HCT116 (cell line): Measurements from ENCODE around the gene RNU6-9. TPM values are rescaled to one million over a fixed set of nuclear protein-coding genes. Genes with fewer than 3 reads are reported as not detected.

ENCODE experiments used
- ATAC-seq: fragments of 200-7000 bp; cut with Tn5 transposase; 2 replicates; pipeline ENCODE4 v1.9.1; 2020; ENCODE audit warnings: mild to moderate bottlenecking, moderate library complexity
- BruUV-seq: library from RNA; stranded (reverse); fragments of 400-500 nt; replicated peaks from 2 replicates; lab custom pipeline; 2021; lab: Mats Ljungman, UMichigan
- CTCF ChIA-PET: fragments of 300-600 bp; sonication (Branson Sonifier 250); formaldehyde crosslinking; loops from one replicate; lab custom pipeline; 2021; ENCODE audit warnings: antibody characterized with exemption; lab: Charles Lee
- POLR2A ChIA-PET: fragments of 300-600, 350-600 bp; sonication (Branson Sonifier 250); formaldehyde crosslinking; loops from one replicate; lab custom pipeline; 2021; ENCODE audit warnings: antibody characterized with exemption; lab: Charles Lee
- RAD21 ChIA-PET, 2 experiments: fragments of 300-600 bp; sonication (Branson Sonifier 250); formaldehyde crosslinking; loops; one replicate each; lab custom pipeline; 2023; ENCODE audit warnings: low total read pairs in 2 of 2; ENCODE audit not compliant: uncharacterized antibody in 2 of 2, unreplicated experiment in 2 of 2, low non-redundant PET in 1 of 2; lab: Charles Lee
- DNase-seq: peaks from one replicate; pipeline ENCODE4 v3.0.0-alpha.2; 2010; ENCODE audit warnings: low read depth, low spot score
- H2AFZ ChIP-seq: fragments of 200-600 bp; shearing (Covaris generic), sonication (generic); 2 replicates; pipeline ENCODE4 v1.6.1; 2017; ENCODE audit warnings: low read depth, mixed run types, mixed read lengths, antibody characterized with exemption, low read length; ENCODE audit not compliant: poor library complexity, severe bottlenecking
- H3K27ac ChIP-seq: 2 replicates; pipeline ENCODE4 v1.5.1; 2012; ENCODE audit warnings: low read depth, low read length
- H3K27me3 ChIP-seq: fragments of 200-600 bp; sonication (generic); 2 replicates; pipeline ENCODE4 v1.6.1; 2016; ENCODE audit warnings: mixed run types, low read length, mixed read lengths; ENCODE audit not compliant: insufficient read depth
- H3K36me3 ChIP-seq, 2 experiments: fragments of 200-500 bp in 1 of 2; fragments of 200-600 bp in 1 of 2; sonication (Bioruptor generic) in 1 of 2; sonication (generic) in 1 of 2; 2 replicates each; pipeline versions ENCODE4 v1.5.1 to v1.6.1; 2014 to 2016; ENCODE audit warnings: low read length in 2 of 2, inconsistent platforms in 1 of 2, mixed read lengths in 1 of 2, mixed run types in 1 of 2; ENCODE audit not compliant: insufficient read depth in 2 of 2, control insufficient read depth in 1 of 2
- H3K4me1 ChIP-seq, 2 experiments: fragments of 200-600 bp in 1 of 2; sonication (generic) in 1 of 2; 2 replicates each; pipeline versions ENCODE4 v1.5.1 to v1.6.1; 2012 to 2017; ENCODE audit warnings: low read length in 2 of 2, inconsistent platforms in 1 of 2, mild to moderate bottlenecking in 1 of 2, mixed read lengths in 1 of 2, mixed run types in 1 of 2, moderate library complexity in 1 of 2; ENCODE audit not compliant: insufficient read depth in 2 of 2, control insufficient read depth in 1 of 2
- H3K4me2 ChIP-seq: fragments of 200-600 bp; sonication (generic); 2 replicates; pipeline ENCODE4 v1.6.1; 2017; ENCODE audit warnings: mixed run types, low read length, mixed read lengths
- H3K4me3 ChIP-seq, 2 experiments: fragments of 200-600 bp in 1 of 2; sonication (generic) in 1 of 2; replicated peaks in 1 of 2; 2 replicates each; pipeline ENCODE4 v1.5.1; 2011 to 2016; ENCODE audit warnings: low read length in 2 of 2, control low read depth in 1 of 2, low read depth in 1 of 2, mild to moderate bottlenecking in 1 of 2, mixed read lengths in 1 of 2, mixed run types in 1 of 2
- H3K79me2 ChIP-seq: fragments of 200-600 bp; sonication (generic); 2 replicates; pipeline ENCODE4 v1.6.1; 2017; ENCODE audit warnings: mild to moderate bottlenecking, mixed run types, low read length, moderate library complexity, mixed read lengths; ENCODE audit not compliant: insufficient read depth
- H3K9ac ChIP-seq: fragments of 200-600 bp; sonication (generic); 2 replicates; pipeline ENCODE4 v1.6.1; 2016; ENCODE audit warnings: low read length, mixed read lengths
- H3K9me2 ChIP-seq: fragments of 200-600 bp; sonication (generic), shearing (Covaris generic); 2 replicates; pipeline ENCODE4 v1.6.1; 2017; ENCODE audit warnings: mixed run types, mild to moderate bottlenecking, moderate library complexity; ENCODE audit not compliant: insufficient read depth
- H3K9me3 ChIP-seq, 2 experiments: fragments of 200-500 bp in 1 of 2; fragments of 200-600 bp in 1 of 2; sonication (Bioruptor generic) in 1 of 2; sonication (generic) in 1 of 2; 2 replicates each; pipeline ENCODE4 v1.6.1; 2014 to 2017; ENCODE audit warnings: low read length in 2 of 2, mixed read lengths in 2 of 2, inconsistent platforms in 1 of 2, low read depth in 1 of 2, mild to moderate bottlenecking in 1 of 2, mixed run types in 1 of 2, moderate library complexity in 1 of 2; ENCODE audit not compliant: control insufficient read depth in 1 of 2, insufficient read depth in 1 of 2
- H4K20me1 ChIP-seq: fragments of 200-600 bp; sonication (generic), shearing (Covaris generic); 2 replicates; pipeline ENCODE4 v1.6.1; 2017; ENCODE audit warnings: mixed run types, mild to moderate bottlenecking, moderate library complexity; ENCODE audit not compliant: insufficient read depth
- CEBPB ChIP-seq: IDR thresholded peaks from 2 replicates; pipeline ENCODE4 v1.6.1; 2012; ENCODE audit warnings: low read depth
- EGR1 ChIP-seq: IDR thresholded peaks from 2 replicates; pipeline ENCODE4 v1.6.1; 2012; ENCODE audit warnings: low read depth
- ELF1 ChIP-seq: IDR thresholded peaks from 2 replicates; pipeline ENCODE4 v1.6.1; 2012; ENCODE audit warnings: low read depth, borderline replicate concordance
- EZH2 ChIP-seq: fragments of 200-600 bp; sonication (generic); IDR thresholded peaks from 2 replicates; pipeline ENCODE4 v1.6.1; 2017; ENCODE audit warnings: antibody characterized with exemption, mixed run types
- EZH2phosphoT487 ChIP-seq: fragments of 200-600 bp; IDR thresholded peaks from 2 replicates; pipeline ENCODE4 v1.6.1; 2018; ENCODE audit warnings: antibody characterized with exemption, borderline replicate concordance
- FOSL1 ChIP-seq: IDR thresholded peaks from 2 replicates; pipeline ENCODE4 v1.6.1; 2012; ENCODE audit warnings: low read depth
- POLR2A ChIP-seq: IDR thresholded peaks from 2 replicates; pipeline ENCODE4 v1.7.0; 2011; ENCODE audit warnings: borderline replicate concordance; ENCODE audit not compliant: insufficient read depth, insufficient read length; ENCODE audit errors: extremely low read depth
- RAD21 ChIP-seq: IDR thresholded peaks from 2 replicates; pipeline ENCODE4 v1.6.1; 2012; ENCODE audit warnings: low read depth, mild to moderate bottlenecking
- SIN3A ChIP-seq: IDR thresholded peaks from 2 replicates; pipeline ENCODE4 v1.6.1; 2012; ENCODE audit warnings: low read depth
- SP1 ChIP-seq: IDR thresholded peaks from 2 replicates; pipeline ENCODE4 v1.6.1; 2012; ENCODE audit warnings: low read depth
- SRF ChIP-seq: IDR thresholded peaks from 2 replicates; pipeline ENCODE4 v1.6.1; 2012; ENCODE audit warnings: low read depth
- TCF7L2 ChIP-seq: IDR thresholded peaks from 2 replicates; pipeline ENCODE4 v1.7.0; 2011; ENCODE audit warnings: borderline replicate concordance, inconsistent platforms; ENCODE audit not compliant: insufficient read depth, insufficient read length; ENCODE audit errors: extremely low read depth
- YY1 ChIP-seq: IDR thresholded peaks from 2 replicates; pipeline ENCODE4 v1.6.1; 2011; ENCODE audit warnings: low read length, low read depth, moderate library complexity, mild to moderate bottlenecking; ENCODE audit not compliant: insufficient replicate concordance; ENCODE audit errors: extremely low read depth
- ZNF274 ChIP-seq: fragments of 200-500 bp; sonication (Bioruptor generic); IDR thresholded peaks from 2 replicates; pipeline ENCODE4 v1.6.1; 2014; ENCODE audit warnings: mild to moderate bottlenecking, low read depth, low read length, inconsistent platforms
- intact Hi-C: fragments of 100-400 bp; cut with micrococcal nuclease; formaldehyde crosslinking; loops from 2 replicates; pipeline ENCODE4 v1.10.0; 2022
- total RNA-seq: library from RNA; stranded (reverse); gene quantifications from one replicate; pipeline ENCODE4 v1.2.1, GENCODE V29; 2021; ENCODE audit not compliant: unreplicated experiment
- TF ChIP-seq, protein P1 (sequence below), 3 experiments: fragments of 200-600 bp in 1 of 3; sonication (generic) in 1 of 3; IDR thresholded peaks in 2 of 3; conservative IDR thresholded peaks in 1 of 3; 2 replicates each; pipeline ENCODE4 v1.5.1; 2012 to 2017; ENCODE audit warnings: low read depth in 2 of 3, low read length in 2 of 3, antibody characterized with exemption in 1 of 3, borderline replicate concordance in 1 of 3, control low read depth in 1 of 3, mild to moderate bottlenecking in 1 of 3, mixed read lengths in 1 of 3, mixed run types in 1 of 3, moderate library complexity in 1 of 3; ENCODE audit not compliant: insufficient read depth in 1 of 3
- TF ChIP-seq, protein P2 (sequence below): IDR thresholded peaks from 2 replicates; pipeline ENCODE4 v1.6.1; 2012; ENCODE audit warnings: low read depth

The RNU6-9 gene
- total RNA-seq, 1 experiment from 2014 or later, result not detected

DNA sequence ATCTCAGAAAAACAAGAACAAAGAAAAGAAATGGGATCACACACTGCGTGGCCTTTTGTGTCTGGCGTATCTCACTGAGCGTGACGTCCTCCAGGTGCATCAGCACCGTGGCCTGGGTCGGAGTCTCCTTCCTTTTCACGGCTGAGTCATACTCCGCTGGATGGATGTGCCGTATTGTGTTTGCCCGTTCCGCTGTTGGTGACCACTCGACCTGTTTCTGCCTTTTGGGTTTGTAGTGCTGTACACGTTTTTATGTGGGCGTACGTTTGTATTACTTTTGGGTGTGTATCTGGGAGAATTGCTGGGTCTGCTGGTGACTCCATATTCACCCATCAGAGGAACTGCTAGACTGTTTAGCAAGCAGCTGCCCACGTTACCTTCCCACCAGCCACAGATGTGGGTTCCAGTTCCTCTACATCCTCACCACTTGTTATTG is 44.0 kb downstream of the RNU6-9 start:
- ChIA-PET CTCF (no interaction called here), RAD21 (no interaction called here), POLR2A (no interaction called here)
- no TSS peak for BruUV-seq
- Histone ChIP-seq H3K9me2 (no peaks in the 10 kb centered on the region), H3K4me3 (no peak overlapping the region), H3K9ac (no peak overlapping the region), H3K27ac (no peak overlapping the region), H3K4me1 (peaks cover 40 to 44% of the 10 kb centered on the region in 2 experiments), H3K36me3 (no peaks in the 10 kb centered on the region), H3K79me2 (peaks cover 11% of the 10 kb centered on the region; the same call in 1 of the 2 replicates), H3K9me3 (no peaks in the 10 kb centered on the region), H3K4me2 (no peak overlapping the region), H3K27me3 (no peaks in the 10 kb centered on the region), H4K20me1 (no peaks in the 10 kb centered on the region), H2AFZ (no peak overlapping the region)
- ATAC-seq (no peak), DNase-seq (no peak)
- intact Hi-C loops, result no loop called here
- TF ChIP-seq EZH2phosphoT487 (no peak), TCF7L2 (no peak), EGR1 (no peak), FOSL1 (no peak), RAD21 (no peak), EZH2 (no peak), SP1 (no peak), POLR2A (no peak), SIN3A (no peak), ZNF274 (no peak), SRF (no peak), YY1 (no peak), CEBPB (no peak), ELF1 (no peak)
- TF ChIP-seq, protein P1, sequence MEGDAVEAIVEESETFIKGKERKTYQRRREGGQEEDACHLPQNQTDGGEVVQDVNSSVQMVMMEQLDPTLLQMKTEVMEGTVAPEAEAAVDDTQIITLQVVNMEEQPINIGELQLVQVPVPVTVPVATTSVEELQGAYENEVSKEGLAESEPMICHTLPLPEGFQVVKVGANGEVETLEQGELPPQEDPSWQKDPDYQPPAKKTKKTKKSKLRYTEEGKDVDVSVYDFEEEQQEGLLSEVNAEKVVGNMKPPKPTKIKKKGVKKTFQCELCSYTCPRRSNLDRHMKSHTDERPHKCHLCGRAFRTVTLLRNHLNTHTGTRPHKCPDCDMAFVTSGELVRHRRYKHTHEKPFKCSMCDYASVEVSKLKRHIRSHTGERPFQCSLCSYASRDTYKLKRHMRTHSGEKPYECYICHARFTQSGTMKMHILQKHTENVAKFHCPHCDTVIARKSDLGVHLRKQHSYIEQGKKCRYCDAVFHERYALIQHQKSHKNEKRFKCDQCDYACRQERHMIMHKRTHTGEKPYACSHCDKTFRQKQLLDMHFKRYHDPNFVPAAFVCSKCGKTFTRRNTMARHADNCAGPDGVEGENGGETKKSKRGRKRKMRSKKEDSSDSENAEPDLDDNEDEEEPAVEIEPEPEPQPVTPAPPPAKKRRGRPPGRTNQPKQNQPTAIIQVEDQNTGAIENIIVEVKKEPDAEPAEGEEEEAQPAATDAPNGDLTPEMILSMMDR (IDR thresholded peaks at IDR 0.05 in 2 of 3, conservative IDR thresholded peaks at IDR 0.05 in 1 of 3; ENCODE audit: borderline replicate concordance in 1 of 3, insufficient read depth in 1 of 3, low read depth in 2 of 3, low read length in 2 of 3), result no peak
- TF ChIP-seq, protein P2, sequence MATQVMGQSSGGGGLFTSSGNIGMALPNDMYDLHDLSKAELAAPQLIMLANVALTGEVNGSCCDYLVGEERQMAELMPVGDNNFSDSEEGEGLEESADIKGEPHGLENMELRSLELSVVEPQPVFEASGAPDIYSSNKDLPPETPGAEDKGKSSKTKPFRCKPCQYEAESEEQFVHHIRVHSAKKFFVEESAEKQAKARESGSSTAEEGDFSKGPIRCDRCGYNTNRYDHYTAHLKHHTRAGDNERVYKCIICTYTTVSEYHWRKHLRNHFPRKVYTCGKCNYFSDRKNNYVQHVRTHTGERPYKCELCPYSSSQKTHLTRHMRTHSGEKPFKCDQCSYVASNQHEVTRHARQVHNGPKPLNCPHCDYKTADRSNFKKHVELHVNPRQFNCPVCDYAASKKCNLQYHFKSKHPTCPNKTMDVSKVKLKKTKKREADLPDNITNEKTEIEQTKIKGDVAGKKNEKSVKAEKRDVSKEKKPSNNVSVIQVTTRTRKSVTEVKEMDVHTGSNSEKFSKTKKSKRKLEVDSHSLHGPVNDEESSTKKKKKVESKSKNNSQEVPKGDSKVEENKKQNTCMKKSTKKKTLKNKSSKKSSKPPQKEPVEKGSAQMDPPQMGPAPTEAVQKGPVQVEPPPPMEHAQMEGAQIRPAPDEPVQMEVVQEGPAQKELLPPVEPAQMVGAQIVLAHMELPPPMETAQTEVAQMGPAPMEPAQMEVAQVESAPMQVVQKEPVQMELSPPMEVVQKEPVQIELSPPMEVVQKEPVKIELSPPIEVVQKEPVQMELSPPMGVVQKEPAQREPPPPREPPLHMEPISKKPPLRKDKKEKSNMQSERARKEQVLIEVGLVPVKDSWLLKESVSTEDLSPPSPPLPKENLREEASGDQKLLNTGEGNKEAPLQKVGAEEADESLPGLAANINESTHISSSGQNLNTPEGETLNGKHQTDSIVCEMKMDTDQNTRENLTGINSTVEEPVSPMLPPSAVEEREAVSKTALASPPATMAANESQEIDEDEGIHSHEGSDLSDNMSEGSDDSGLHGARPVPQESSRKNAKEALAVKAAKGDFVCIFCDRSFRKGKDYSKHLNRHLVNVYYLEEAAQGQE, result no peak
